NCI-H146 treated with DMSO at 0.1 percent for 48 hours (cell line): ENCODE measurements around the gene PRKAR1B.

ENCODE experiments used
- DNase-seq: peaks from one replicate; lab custom pipeline; 2025; ENCODE audit not compliant: unreplicated experiment; lab: John Stamatoyannopoulos, UW

Gene PRKAR1B

DNA sequence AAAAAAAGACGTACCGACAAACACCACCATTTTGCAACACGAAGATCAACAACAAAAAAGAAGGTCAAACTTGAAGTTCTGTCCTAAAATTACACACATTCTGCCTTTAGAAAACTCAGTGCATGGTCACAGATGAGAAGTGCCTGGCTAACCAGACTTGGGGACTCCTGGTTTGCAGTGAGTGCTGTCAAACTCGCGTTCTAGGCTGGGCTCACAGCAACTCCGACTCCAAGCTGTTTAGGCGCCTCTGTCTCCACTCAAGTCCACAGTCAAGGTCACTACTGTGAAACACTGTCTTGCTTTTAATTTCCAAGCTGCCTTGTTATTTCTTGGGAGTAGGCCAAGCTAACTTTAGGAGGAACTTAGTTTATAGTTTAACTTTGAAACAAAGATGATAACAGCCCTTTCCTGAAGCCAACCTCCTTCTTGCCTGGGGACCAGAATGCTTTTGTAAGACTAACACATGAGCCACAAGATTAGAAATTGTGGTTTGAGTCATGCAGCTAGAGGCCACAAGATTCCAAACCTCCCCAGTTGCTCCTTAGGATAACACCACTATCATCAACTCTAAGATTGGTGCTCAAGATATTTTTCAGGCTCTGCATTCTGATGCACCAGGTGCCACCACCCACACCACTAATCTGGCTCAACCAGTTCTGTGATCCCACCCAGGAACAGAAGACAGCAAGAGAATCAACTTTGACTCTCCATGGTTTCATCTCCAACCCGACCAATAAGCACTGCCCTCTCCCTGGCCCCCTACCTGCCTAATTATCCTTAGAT is 1.7 kb downstream of the PRKAR1B start:
- no peak for DNase-seq

DNA sequence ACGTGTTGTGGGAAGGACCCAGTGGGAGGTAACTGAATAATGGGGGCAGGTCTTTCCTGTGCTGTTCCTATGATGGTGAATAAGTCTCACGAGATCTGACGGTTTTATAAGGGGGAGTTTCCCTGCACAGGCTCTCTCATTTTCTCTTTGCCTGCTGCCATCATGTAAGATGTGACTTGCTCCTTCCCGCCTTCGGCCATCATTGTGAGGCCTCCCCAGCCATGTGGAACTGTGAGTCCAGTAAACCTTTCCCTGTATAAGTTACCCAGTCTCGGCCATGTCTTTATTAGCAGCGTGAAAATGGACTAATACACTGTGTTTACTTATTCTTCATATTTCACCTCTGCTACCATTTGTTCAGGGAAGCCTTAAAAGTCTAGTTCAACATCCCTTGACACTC is 2.8 kb downstream of the PRKAR1B start:
- no peak for DNase-seq

GRCh38 chr7:723541-723940 is 3.5 kb downstream of the PRKAR1B start:
- DNase-seq, result no peak

GRCh38 chr7:721619-722248 is 5.3 kb downstream of the PRKAR1B start:
- DNase-seq, result no peak

GRCh38 chr7:716636-717035 is 10.4 kb downstream of the PRKAR1B start:
- DNase-seq, result no peak

GRCh38 chr7:716222-716621 is 10.9 kb downstream of the PRKAR1B start:
- DNase-seq, result no peak

- no peak for DNase-seq
These were observed 12.8 kb downstream of the PRKAR1B start for GRCh38 chr7:714251-714671.

DNA sequence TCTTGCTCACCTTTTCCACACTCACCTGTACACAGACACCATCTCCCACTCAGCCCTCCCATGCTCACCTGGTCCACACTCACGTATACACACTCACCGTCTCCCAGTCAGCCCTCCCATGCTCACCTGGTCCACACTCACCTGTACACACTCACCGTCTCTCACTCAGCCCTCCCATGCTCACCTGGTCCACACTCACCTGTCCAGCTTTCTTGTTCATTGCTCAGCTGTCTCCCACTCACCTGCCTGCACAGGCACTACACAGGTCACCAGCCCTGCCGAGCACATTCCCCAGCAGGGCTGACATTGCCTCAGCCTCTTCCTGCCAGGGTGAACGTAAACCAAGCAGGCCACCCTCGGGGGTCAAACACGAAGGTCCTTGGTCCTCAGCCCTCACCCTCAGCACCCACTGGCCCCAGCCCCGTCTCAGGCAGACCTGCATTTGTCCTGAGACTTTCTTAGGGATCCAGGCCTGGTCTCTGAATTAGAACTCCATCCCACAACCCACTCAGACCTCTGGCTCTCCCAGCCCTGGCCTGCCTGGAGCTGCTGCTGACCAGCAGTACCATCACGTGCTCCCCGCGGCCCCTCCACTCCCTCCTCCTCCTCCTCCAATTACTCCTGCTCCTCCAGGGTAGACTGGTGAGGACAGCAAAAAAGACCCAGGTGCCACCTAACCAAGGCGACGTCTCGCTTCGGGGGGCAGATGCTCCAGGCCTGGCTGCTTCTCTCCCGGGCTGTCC is 13.4 kb downstream of the PRKAR1B start:
- no peak for DNase-seq

DNA sequence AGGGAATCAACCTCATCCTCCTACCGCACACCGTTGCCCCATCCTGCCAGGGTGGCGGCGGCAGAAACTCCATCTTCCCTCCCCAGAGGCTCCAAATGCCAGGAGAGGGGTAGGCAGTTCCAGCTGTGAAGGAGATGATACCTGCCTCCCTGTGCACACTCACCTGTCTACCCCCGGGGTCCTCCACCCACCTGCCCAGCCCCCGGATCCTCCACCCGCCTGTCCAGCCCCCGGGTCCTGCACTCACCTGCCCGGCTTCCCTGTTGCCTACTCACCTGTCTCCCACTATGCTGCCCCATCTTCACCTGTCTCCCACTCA is 14.0 kb downstream of the PRKAR1B start:
- DNase-seq, result no peak

DNA sequence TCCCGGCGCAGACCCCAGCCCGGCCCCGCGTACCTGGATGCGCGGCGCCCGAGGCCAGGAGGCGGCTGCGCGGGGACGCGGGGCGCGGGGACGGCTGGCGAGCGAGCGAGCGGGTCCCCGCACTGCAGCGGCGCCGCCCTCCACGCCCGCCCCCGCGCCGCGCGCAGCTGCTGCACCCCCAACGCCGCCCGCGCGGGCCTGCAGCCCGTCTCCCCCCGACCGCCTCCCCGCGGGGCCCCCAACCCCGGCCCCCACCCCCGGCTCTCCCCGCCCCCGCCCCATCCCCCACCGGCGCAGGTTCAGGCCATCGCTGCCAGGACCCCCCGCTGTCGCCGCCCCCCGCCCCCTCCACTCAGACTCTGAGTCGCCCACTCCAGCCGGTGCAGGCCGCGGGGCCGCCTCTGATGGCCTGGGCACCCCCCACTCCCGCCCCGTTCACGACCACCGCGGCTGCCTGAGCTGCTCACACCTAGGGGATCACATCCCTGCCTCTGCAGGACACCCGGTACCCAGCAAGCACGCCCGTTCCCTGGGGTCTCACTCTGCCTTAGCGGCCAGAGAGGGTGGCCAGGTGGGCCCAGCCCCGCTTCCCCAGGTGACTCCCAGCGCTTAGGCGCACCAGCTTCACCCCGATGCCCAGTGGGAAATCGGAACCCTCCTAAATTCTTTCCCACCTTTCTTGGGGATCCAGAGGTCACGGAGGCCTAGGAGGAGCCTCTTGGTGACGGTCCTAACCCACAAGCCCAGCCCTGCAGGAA is 14.5 kb downstream of the PRKAR1B start:
- no peak for DNase-seq

- no peak for DNase-seq
These were observed 15.1 kb downstream of the PRKAR1B start for GRCh38 chr7:711922-712380.

DNA sequence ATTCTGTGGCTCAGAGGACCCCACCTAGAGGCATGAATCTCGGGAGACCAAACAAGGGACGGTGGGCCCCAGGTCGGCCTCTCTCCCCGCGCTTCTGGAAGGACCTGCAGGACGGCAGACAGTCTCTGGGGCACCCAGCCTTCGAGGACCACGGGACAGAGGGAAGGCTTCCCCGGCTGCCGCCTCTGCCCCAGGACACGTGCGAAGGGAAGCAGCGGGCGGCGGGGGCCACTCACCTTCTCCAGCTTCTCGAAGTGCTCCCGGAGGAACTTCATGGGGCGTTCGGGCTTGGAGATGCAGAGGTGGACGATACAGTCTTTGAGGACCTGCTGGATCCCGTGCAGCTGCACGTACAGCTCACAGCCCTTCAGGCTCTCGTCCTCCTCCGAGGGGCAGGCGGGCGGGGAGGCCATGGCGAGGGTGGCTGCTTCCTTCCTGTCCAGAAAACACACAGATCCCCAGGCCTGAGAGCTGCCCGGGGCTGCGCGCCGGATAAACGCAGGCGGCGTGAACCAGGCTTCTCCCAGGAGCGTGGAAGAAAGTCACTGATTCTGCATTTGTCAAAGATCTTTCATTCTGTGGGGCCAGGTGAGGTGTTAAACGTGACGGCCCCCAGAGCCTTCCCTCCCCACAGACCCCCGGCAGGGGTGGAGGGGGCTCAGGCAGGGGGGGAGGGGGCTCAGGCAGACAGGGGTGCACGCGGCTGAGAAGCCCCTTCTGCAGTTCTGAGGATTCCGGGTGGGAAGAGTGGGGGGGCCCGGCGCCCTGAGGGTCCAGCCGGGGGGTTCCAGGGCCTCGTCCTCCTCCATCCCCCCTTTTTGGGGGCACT is 15.8 kb downstream of the PRKAR1B start:
- no peak for DNase-seq

DNA sequence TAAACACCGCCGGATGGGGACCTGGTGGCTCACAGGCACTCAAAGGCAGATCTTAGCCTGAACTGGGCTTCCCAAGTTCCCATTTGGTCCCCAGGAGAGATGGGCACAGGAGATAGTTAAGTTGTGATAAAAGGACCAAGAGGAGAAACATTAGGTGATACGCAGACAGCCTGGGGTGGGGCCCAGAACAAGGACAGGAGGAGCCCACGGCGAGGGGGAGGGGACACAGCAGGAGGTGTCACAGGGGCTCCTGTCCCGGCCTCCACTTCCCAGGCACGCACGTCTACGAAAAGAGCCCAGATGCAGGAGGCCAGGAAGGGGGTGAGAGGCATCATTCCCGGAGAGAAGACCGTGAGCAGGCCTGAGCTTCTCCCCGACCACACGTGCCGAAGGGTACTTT is 16.9 kb downstream of the PRKAR1B start:
- DNase-seq, result no peak

DNA sequence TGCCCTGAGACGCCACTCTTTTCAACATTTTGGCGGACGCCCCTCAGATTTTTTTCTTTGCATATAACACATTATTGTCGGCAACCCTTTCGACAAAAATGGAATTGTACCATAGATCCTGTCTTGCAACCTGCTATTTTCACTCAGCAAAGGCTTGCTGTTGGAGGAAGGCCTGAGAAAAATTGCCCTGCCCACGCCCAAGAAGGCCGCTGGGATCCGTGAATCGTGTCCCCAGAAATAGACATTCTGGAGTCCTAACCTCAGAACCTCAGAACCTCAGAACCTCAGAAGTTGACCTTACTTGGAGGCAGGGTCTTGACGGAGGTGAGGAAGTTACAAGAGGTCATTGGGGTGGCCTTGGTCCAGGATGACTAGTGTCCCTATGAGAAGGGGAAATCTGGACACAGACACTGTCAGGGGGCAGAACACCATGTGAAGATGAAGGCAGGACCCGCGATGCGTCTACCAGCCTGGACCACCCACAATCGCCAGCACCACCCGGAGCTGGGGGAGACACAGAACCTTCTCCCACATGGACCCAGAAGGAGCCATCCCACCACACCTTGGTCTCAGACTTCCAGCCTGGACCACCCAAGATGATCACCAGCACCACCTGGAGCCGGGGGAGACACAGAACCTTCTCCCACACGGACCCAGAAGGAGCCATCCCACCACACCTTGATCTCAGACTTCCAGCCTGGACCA is 19.6 kb downstream of the PRKAR1B start:
- DNase-seq, result no peak

- no peak for DNase-seq
These were observed 20.4 kb downstream of the PRKAR1B start for GRCh38 chr7:706721-707120.

GRCh38 chr7:703049-703448 is 24.0 kb downstream of the PRKAR1B start:
- no peak for DNase-seq

GRCh38 chr7:701086-701671 is 25.9 kb downstream of the PRKAR1B start:
- no peak for DNase-seq

- no peak for DNase-seq
These were observed 27.5 kb downstream of the PRKAR1B start for GRCh38 chr7:699476-700170.
